ENCODE data around the gene SH2D5.

The SH2D5 gene

DNA sequence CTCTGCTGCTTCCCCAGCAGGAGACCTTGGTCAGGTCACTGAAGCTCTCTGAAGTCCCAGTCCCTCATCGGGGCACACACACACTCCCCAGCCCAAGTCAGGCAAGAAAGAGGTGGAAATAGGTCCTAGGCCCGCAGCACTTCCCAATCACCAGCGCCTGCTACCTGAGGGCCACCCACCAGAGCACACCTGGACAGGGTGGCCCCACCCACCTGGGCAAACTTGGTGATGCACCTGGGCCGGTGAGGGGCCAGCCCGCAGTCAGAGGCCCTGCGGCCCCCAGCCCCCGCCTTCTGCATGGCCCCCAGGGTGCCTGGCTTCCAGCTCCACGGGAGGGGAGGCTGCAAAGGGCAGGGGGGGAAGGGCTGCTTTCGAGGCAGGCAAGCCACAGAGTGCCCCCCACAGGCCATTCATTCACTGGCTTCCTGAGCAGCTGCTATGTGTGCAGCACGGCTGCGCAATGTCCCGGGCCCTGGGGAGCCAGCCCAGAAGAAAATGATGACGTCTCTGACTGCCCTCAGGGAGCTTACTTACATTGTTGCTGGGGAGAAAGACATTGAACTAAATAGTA is 4.7 kb downstream of the SH2D5 start:
- TF ChIP-seq, protein P1, sequence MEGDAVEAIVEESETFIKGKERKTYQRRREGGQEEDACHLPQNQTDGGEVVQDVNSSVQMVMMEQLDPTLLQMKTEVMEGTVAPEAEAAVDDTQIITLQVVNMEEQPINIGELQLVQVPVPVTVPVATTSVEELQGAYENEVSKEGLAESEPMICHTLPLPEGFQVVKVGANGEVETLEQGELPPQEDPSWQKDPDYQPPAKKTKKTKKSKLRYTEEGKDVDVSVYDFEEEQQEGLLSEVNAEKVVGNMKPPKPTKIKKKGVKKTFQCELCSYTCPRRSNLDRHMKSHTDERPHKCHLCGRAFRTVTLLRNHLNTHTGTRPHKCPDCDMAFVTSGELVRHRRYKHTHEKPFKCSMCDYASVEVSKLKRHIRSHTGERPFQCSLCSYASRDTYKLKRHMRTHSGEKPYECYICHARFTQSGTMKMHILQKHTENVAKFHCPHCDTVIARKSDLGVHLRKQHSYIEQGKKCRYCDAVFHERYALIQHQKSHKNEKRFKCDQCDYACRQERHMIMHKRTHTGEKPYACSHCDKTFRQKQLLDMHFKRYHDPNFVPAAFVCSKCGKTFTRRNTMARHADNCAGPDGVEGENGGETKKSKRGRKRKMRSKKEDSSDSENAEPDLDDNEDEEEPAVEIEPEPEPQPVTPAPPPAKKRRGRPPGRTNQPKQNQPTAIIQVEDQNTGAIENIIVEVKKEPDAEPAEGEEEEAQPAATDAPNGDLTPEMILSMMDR (conservative IDR thresholded peaks at IDR 0.05; ENCODE audit: low read depth, low read length), result no peak
- Histone ChIP-seq H4K20me1 (ENCODE audit: insufficient read depth) (no peaks in the 10 kb centered on the region), H3K4me2 (no peak overlapping the region)

DNA sequence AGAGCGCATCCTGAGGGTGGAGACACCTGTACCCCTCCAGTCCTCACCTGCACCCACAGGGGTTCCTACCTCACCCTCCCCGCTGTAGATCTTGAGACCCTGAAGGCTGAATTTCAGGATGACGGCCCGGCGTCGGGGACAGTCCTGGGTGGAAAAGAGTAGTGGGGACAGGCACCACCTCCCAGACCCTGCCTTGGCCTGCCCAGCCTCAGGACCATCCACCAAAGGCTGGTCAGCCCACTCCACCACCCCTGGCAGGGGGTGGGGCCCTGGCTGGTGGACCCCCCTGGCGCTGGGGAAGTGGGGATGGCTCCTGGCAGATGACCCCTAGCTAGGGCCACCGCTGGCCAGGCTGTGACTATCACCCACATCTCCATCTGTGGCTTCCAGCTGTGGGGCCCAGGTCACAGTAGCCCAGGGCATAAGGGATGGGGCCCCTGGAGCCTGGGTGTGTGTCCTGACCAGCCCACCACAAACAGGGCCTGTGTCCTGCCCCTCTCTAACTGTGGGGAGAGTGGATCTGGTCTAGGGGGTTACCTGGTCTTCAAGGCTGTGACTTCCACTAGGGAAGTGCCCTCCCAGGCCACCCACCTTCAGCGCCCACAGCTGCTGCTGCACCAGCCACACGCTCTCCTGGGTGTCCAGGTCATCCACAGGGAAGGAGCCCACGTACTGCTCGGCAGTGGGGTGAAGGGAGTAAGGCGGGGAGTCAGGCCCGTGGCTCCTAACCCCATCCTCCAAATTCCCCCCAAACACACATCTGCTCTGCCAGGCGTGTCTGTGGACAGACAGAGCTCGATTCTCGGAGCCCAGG is 5.4 kb downstream of the SH2D5 start:
- H2AFZ ChIP-seq (ENCODE audit: low read depth), result no peak overlapping the region
- H3K27me3 ChIP-seq (ENCODE audit: insufficient read depth, low read depth), result peaks cover 64% of the 10 kb centered on the region
- peaks cover 5% of the 10 kb centered on the region for H3K4me1 ChIP-seq (ENCODE audit: low read depth, poor library complexity, severe bottlenecking)
- H3K4me3 ChIP-seq (IDR thresholded peaks at IDR 0.05; ENCODE audit: insufficient read depth, low read depth, low read length), result no peak overlapping the region
- no peaks in the 10 kb centered on the region for H4K20me1 ChIP-seq (ENCODE audit: insufficient read depth)
- H3K9ac ChIP-seq, result no peak overlapping the region
- no peaks in the 10 kb centered on the region for H3K36me3 ChIP-seq (ENCODE audit: insufficient read depth)
- no peak overlapping the region for H3K4me2 ChIP-seq
- no peak overlapping the region for H3K27ac ChIP-seq
- TF ChIP-seq, protein P1 (conservative IDR thresholded peaks at IDR 0.05; ENCODE audit: low read depth, low read length), result no peak
- no peaks in the 10 kb centered on the region for H3K79me2 ChIP-seq (ENCODE audit: insufficient read depth, low read depth)

More for the DNA sequence above, 4.7 kb downstream of the SH2D5 start:
- H3K4me3 ChIP-seq (IDR thresholded peaks at IDR 0.05; ENCODE audit: insufficient read depth, low read depth, low read length), result no peak overlapping the region
- peaks cover 64% of the 10 kb centered on the region for H3K27me3 ChIP-seq (ENCODE audit: insufficient read depth, low read depth)
- H3K9ac ChIP-seq, result no peak overlapping the region
- H3K27ac ChIP-seq, result no peak overlapping the region
- H3K4me1 ChIP-seq (ENCODE audit: low read depth, poor library complexity, severe bottlenecking), result peaks cover 10% of the 10 kb centered on the region
- no peaks in the 10 kb centered on the region for H3K36me3 ChIP-seq (ENCODE audit: insufficient read depth)
- H2AFZ ChIP-seq (ENCODE audit: low read depth), result no peak overlapping the region
- H3K79me2 ChIP-seq (ENCODE audit: insufficient read depth, low read depth), result no peaks in the 10 kb centered on the region

DNA sequence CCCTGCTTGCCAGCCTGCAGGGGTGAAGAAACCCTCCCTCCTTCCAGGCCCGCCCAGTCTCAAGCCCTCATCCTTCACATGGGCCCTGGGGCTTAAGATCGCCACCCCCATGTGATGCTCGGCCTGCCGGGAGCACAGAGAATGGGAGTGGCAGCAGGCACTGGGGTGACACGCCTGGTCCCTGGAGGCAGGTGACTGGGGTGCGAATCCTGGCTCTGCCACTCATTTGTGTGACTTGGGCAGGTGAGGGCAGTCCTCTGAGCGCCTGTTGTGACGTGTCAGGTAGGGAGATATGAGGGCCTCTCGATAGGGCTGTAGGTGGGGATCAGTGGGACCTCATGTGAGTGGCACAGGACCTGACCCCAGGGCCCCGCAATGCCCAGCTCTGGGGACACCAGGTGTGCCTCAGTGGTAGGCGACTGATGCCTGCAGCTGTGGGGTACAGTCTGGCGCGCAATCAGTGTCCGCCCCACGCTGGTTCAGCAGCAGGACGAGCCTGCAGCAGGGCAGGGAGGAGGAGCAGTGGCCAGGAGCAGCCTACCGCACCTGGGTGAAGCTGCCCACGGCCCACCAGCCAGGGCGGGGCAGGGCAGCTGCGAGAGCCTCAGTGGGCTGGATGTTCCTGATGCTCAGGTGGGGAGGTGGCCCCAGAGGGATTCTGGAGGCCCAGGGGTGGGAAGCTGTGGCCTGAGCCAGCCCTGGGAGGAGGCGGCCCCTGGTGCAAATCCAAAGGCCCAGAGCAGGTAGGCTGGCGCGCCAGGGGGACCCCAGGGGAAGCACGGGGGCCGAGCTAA is 6.2 kb downstream of the SH2D5 start:
- H3K36me3 ChIP-seq (ENCODE audit: insufficient read depth), result no peaks in the 10 kb centered on the region
- no peak overlapping the region for H3K9ac ChIP-seq
- no peaks in the 10 kb centered on the region for H3K79me2 ChIP-seq (ENCODE audit: insufficient read depth, low read depth)
- peaks cover 68% of the 10 kb centered on the region for H3K27me3 ChIP-seq (ENCODE audit: insufficient read depth, low read depth)
- H3K27ac ChIP-seq, result no peak overlapping the region
- H3K4me3 ChIP-seq (IDR thresholded peaks at IDR 0.05; ENCODE audit: insufficient read depth, low read depth, low read length), result no peak overlapping the region
- H2AFZ ChIP-seq (ENCODE audit: low read depth), result no peak overlapping the region
- no peaks in the 10 kb centered on the region for H4K20me1 ChIP-seq (ENCODE audit: insufficient read depth)
- TF ChIP-seq, protein P1 (conservative IDR thresholded peaks at IDR 0.05; ENCODE audit: low read depth, low read length), result no peak
- H3K4me2 ChIP-seq, result no peak overlapping the region
- H3K4me1 ChIP-seq (ENCODE audit: low read depth, poor library complexity, severe bottlenecking), result peaks cover 3% of the 10 kb centered on the region

DNA sequence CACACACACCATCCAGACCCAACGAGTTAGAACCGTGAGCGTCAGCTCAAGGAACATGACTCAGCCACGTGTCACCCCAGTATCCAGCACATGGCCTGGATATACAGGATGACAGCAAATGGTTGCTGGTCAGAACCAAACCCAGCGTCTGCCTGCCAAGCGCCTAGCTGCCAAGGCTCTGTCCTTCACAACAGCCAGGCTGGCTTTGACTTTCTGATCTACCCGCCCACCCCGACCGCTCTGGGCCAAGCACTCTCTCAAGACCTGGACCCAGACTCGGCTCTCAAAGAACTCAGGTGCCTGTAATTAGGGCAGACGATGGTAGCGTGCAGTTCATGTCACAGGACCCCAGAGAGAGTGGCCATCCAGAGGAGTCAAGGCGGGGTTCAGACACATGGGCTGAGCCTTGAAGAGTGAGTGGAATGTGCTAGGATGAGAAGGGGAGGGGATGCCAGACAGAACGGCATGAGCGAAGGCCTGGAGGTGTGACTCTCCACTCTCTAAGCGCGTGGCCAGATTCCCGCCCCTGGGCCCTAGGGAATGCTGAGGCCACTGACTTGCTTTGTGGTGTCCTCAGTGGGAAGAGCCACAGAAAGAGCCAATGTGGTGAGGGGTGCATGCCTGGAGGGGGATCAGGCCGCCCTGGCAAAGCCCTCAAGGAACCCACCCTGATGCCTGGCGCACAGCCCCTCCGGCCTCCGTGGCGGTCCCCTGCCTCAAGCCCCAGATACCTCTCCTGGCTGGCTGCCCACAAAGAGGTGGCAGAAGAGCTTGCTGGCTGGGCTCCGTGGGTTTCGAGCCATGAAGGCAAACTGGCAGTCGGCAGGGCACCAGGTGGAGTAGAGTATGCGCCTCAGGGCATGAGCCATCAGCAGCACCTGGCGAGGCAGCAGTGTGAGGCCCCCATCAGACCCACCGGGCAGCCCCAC is 7.0 kb downstream of the SH2D5 start:
- Histone ChIP-seq H4K20me1 (ENCODE audit: insufficient read depth) (no peaks in the 10 kb centered on the region), H3K4me2 (no peak overlapping the region), H2AFZ (ENCODE audit: low read depth) (no peak overlapping the region), H3K9ac (no peak overlapping the region), H3K4me3 (IDR thresholded peaks at IDR 0.05; ENCODE audit: insufficient read depth, low read depth, low read length) (no peak overlapping the region), H3K36me3 (ENCODE audit: insufficient read depth) (no peaks in the 10 kb centered on the region), H3K4me1 (ENCODE audit: low read depth, poor library complexity, severe bottlenecking) (no peaks in the 10 kb centered on the region), H3K79me2 (ENCODE audit: insufficient read depth, low read depth) (no peaks in the 10 kb centered on the region), H3K27me3 (ENCODE audit: insufficient read depth, low read depth) (peaks cover 59% of the 10 kb centered on the region), H3K27ac (no peak overlapping the region)
- TF ChIP-seq, protein P1 (conservative IDR thresholded peaks at IDR 0.05; ENCODE audit: low read depth, low read length), result no peak

Data from KMS-11 (cell line).